Lower leg skin (tissue), 4 donors: ENCODE data around the gene DNAH1. TPM values are rescaled to one million over a fixed set of nuclear protein-coding genes. Genes with fewer than 3 reads are reported as not detected.

Experiments used
- DNase-seq, 2 donors: peaks; one replicate each; pipeline ENCODE4 v3.0.0-alpha.2; 2019; ENCODE audit warnings: low spot score in 2 of 2
- H3K4me3 ChIP-seq: fragments of 200-600 bp; sonication (generic); 2 replicates; pipeline ENCODE4 v1.5.1; 2017; ENCODE audit warnings: mild to moderate bottlenecking, low read depth; ENCODE audit not compliant: poor library complexity, severe bottlenecking
- POLR2A ChIP-seq, 2 donors: fragments of 450-650 bp; IDR thresholded peaks; one replicate each; pipeline ENCODE4 v1.6.1; 2016 to 2017; ENCODE audit warnings: antibody characterized with exemption in 2 of 2, mild to moderate bottlenecking in 1 of 2, moderate library complexity in 1 of 2
- WGBS, 2 donors: methylation state at CpG; one replicate each; pipeline ENCODE4 v1.1.5; 2018; 5-methylcytosine and 5-hydroxymethylcytosine counted together
- intact Hi-C: fragments of 100-400 bp; cut with DNase I; formaldehyde crosslinking; loops from one replicate; pipeline ENCODE4 v1.15.0; 2023; ENCODE audit warnings: low total_unique reads
- total RNA-seq, 4 donors: library from RNA; depleted of rRNA; stranded (reverse); fragments of >200 nt; gene quantifications; one replicate each; pipeline ENCODE4 v1.1.0, GENCODE V29; 2016
- TF ChIP-seq, protein P1 (sequence below), 3 donors: fragments of 450-650 bp; IDR thresholded peaks; one replicate each; pipeline ENCODE4 v1.5.1; 2016; ENCODE audit warnings: antibody characterized with exemption in 3 of 3, mild to moderate bottlenecking in 3 of 3, moderate library complexity in 2 of 3

DNAH1 gene
- total RNA-seq, 4 donors from 2014 or later: 2.0 to 5.9 (median 5.0) TPM

- DNase-seq: no peak
- WGBS, 2 donors: 92 to 100% methylated on average over 2 of the region's 2 CpGs
- intact Hi-C loops: no loop called here
- TF ChIP-seq, protein P1, sequence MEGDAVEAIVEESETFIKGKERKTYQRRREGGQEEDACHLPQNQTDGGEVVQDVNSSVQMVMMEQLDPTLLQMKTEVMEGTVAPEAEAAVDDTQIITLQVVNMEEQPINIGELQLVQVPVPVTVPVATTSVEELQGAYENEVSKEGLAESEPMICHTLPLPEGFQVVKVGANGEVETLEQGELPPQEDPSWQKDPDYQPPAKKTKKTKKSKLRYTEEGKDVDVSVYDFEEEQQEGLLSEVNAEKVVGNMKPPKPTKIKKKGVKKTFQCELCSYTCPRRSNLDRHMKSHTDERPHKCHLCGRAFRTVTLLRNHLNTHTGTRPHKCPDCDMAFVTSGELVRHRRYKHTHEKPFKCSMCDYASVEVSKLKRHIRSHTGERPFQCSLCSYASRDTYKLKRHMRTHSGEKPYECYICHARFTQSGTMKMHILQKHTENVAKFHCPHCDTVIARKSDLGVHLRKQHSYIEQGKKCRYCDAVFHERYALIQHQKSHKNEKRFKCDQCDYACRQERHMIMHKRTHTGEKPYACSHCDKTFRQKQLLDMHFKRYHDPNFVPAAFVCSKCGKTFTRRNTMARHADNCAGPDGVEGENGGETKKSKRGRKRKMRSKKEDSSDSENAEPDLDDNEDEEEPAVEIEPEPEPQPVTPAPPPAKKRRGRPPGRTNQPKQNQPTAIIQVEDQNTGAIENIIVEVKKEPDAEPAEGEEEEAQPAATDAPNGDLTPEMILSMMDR (IDR thresholded peaks at IDR 0.05): no peak
- H3K4me3 ChIP-seq: no peak overlapping the region
Observed at GRCh38 chr3:52313188-52313773, 2.8 kb upstream of the DNAH1 start.

GRCh38 chr3:52313774-52314188, 2.3 kb upstream of the DNAH1 start:
- H3K4me3 ChIP-seq: no peak overlapping the region
- intact Hi-C loops: no loop called here
- WGBS, 2 donors: 56 to 57% methylated on average over 4 of the region's 4 CpGs
- DNase-seq: no peak
- TF ChIP-seq, protein P1 (IDR thresholded peaks at IDR 0.05): no peak
- no peak for TF ChIP-seq POLR2A (IDR thresholded peaks at IDR 0.05)

DNA sequence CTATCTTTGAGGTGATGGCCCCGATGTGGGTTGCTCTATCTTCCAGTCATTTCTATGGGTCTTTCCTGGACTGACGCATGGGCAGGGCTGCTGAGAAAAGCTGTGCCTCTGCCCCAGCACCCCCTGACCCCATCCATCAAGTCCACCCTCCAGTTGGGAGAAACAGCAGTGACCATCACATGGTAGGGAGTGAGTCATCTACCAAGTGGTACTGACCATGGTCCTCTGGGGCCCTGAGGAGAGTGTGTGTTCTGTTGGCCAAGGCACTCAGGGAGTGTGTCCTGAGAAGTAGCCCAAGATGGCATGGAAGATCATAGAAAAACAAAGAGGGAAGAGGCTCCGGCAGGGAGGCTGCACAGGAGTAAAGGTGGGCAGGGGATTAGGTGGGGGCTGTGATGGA, 1.6 kb upstream of the DNAH1 start:
- no peak for DNase-seq
- intact Hi-C loops: no loop called here
- TF ChIP-seq POLR2A (IDR thresholded peaks at IDR 0.05): no peak
- TF ChIP-seq, protein P1 (IDR thresholded peaks at IDR 0.05): no peak
- 98% methylated on average over 3 of the region's 3 CpGs for WGBS, 2 donors
- no peak overlapping the region for H3K4me3 ChIP-seq

DNA sequence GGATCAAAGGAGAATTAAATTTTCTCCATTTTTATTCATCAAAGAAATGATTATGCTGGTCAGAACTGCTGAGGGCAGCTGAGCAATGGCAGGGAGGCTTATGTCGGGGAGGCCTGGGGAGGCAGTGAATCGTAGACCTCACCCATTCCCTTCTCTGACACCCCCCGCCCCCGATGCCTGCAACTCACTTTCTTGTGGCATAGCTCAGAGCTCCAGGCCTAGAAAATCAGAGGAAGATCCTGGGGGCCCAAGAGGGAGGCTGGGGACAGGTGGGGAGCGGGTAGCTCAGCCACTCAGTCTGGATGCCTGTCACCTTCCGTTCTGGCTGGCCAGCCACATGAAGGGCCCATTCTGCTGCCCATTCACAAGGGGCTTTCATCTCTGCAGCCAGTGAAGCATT, 1.1 kb upstream of the DNAH1 start:
- no peak overlapping the region for H3K4me3 ChIP-seq
- intact Hi-C loops: no loop called here
- no peak for TF ChIP-seq POLR2A (IDR thresholded peaks at IDR 0.05)
- TF ChIP-seq, protein P1 (IDR thresholded peaks at IDR 0.05): no peak
- WGBS, 2 donors: 93% methylated on average over 6 of the region's 6 CpGs
- DNase-seq: no peak

GRCh38 chr3:52317208-52318000, 1.3 kb downstream of the DNAH1 start:
- 21 to 27% methylated on average over 43 to 45 of the region's 45 CpGs for WGBS, 2 donors
- no peak for TF ChIP-seq POLR2A (IDR thresholded peaks at IDR 0.05)
- TF ChIP-seq, protein P1 (IDR thresholded peaks at IDR 0.05): no peak
- H3K4me3 ChIP-seq: no peak overlapping the region
- intact Hi-C loops: no loop called here
- DNase-seq: peak in 1 of 2 donors; percentile 24
